ENCODE data around the gene LRP6.
"Not testable (repeated sequence)": the region's sequence is repeated elsewhere in the genome, so short reads cannot be mapped to it uniquely, and the experiment has no call there.

The LRP6 gene

GRCh38 chr12:12265571-12266388 is 1.1 kb downstream of the LRP6 start:
- no peak for DNase-seq (ENCODE audit: low spot score)

- DNase-seq (ENCODE audit: low spot score) = no peak
Measured at GRCh38 chr12:12265035-12265434, 1.8 kb downstream of the LRP6 start.

GRCh38 chr12:12263909-12264308 is 2.9 kb downstream of the LRP6 start:
- no peak for DNase-seq (ENCODE audit: low spot score)

DNA sequence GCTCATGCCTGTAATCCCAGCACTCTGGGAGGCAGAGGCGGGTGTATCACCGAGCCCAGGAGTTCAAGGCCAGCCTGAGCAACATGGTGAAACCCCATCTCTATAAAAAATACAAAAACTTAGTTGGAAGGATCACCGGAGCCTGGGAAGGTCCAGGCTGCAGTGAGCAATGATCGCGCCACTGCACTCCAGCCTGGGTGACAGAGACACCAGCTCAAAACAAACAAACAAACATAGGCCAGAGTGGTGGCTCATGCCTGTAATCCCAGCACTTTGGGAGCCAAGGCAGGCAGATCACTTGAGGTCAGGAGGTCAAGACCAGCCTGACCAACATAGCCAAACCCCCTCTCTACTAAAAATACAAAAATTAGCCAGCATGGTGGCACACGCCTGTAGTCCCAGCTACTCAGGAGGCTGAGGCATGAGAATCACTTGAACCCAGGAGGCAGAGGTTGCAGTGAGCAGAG is 10.5 kb downstream of the LRP6 start:
- not testable (repeated sequence) for DNase-seq (ENCODE audit: low spot score)

DNA sequence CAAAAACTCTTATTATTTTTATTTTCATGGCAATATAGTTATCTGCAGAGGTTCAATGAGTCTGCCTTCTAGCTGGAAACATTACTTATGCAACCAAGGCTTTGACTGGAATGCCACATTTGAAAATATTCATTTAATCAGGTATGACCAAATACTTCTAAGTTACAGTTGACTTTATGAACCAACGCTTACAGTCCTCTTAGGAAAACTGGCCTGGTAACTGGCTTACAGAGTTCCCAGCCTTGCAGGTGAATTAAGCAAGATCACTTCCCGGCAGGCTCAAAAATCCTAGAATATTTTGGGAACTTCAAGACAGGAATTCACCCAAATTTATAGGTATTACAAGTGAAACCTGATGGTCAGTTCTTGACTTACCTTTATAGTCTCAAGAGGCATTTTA is 12.3 kb downstream of the LRP6 start:
- no peak for DNase-seq (ENCODE audit: low spot score)

GRCh38 chr12:12249216-12250050 is 17.4 kb downstream of the LRP6 start:
- no peak for DNase-seq (ENCODE audit: low spot score)

GRCh38 chr12:12247584-12247983 is 19.3 kb downstream of the LRP6 start:
- DNase-seq (ENCODE audit: low spot score) = no peak

DNA sequence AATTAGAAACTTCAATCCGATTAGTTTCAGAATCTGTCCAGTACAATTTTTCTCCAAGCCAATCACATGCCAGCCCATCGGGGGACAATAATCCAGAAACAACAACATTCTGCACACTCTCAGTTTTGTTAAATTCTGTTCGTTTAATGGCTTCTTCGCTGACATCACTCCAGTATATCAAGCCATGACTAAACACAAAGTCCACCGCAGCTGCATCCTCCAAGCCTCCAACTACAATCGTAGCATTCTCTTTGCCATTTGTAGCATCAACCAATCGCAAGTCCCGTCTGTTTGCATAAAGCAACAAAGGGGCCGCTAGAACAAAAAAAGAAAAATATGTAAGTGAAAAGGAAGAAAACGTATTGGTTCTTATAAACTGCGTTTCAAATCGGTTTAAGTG is 22.5 kb downstream of the LRP6 start:
- no peak for DNase-seq (ENCODE audit: low spot score)

- DNase-seq (ENCODE audit: low spot score) = no peak
Measured at GRCh38 chr12:12240662-12241340, 26.0 kb downstream of the LRP6 start.

GRCh38 chr12:12239127-12239526 is 27.7 kb downstream of the LRP6 start:
- DNase-seq (ENCODE audit: low spot score) = no peak

GRCh38 chr12:12238605-12239004 is 28.2 kb downstream of the LRP6 start:
- DNase-seq (ENCODE audit: low spot score) = no peak

GRCh38 chr12:12236896-12237295 is 29.9 kb downstream of the LRP6 start:
- DNase-seq (ENCODE audit: low spot score) = no peak

- DNase-seq (ENCODE audit: low spot score) = no peak
Measured at GRCh38 chr12:12230275-12230674, 36.6 kb downstream of the LRP6 start.

DNA sequence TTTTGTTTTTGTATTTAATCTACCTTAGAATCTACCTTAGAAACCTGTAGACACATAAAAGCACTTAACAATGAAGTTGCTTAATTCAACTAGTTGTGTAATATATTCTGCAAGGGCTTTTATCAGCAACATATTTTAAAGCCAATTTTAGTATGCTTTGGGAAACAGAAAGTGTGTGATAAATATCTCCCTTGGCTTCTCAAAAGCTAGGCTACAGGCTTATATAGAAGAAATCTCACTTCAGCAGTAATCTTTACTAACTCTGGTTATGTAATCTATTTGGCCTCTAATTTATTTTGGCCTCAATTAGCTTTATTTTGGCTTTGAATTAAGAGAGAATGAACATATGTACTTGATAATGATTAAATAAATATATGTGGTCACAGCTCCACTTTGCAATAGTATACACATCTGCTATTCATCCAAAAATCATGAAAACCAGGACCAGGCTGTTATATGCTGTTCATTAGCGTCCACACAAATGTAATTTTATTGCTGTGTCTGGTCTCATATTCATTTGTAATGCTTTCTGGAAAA is 37.2 kb downstream of the LRP6 start:
- no peak for DNase-seq (ENCODE audit: low spot score)

- peak; percentile 56 for DNase-seq (ENCODE audit: low spot score)
Measured at GRCh38 chr12:12228402-12228801, 38.4 kb downstream of the LRP6 start.

DNA sequence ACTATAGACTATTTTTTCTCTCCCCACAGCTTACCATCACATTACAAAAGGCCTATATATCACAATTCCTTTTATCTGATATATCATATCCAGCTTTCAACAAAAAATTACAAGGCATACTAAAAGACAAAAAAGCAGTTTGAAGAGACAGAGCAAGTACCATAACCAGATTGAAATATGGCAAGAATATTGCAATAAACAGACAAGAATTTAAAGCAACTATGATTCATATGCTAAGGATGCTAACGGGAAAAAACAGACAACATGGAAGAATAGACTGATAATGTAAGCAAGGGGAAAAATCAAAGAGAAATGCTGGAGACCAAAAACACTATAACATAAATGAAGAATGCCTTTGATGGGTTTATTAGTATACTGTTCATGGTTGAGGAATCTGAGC is 40.7 kb downstream of the LRP6 start:
- DNase-seq (ENCODE audit: low spot score) = no peak

DNA sequence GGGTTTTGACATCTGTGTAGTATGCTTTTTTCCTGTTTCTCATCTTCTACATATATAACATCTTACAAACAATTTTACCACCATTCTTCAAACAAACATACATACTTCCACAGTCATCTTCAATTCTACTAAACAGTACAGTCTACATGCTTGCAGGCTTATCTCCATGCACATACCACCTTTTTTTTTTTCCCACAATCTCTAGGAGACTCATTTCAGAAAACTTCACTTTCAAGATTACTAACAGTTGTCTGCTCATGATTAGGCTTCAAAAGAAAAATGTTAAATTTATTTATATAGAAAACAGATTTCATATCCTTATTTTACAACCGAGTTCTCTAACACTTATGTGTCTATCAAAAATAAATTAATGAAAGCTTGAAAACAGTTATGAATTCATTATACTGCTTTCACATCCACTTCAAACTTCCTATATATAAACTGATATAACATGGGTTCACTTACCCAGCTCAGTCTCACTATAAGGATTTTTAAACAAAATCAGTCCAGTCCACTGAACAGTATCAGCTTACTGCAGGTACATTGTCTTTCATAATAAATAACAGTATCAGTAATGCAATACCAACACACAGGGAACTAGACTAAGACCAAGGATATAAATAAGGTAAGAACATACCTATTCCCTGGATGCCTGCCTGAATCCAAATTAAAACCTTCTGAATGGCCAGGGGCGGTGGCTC is 42.5 kb downstream of the LRP6 start:
- DNase-seq (ENCODE audit: low spot score) = no peak

DNA sequence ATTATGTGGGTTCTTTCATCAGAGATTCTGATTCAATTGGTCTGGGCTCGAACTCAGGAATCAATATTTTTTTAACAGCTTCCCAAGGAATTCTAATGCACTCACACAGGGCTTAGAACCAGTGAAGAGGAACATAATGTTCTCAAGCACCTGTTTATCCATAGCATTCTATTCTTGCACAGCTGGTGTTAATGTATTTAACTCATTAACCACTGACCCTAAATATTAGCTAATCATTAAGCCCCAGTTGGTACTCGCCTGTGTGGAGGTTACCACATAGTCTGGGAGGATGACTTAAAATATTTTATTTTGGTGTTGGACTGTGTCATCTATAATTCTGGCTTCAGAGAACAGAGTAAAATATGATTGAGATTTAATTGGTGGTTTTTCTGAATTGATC is 45.3 kb downstream of the LRP6 start:
- no peak for DNase-seq (ENCODE audit: low spot score)

DNA sequence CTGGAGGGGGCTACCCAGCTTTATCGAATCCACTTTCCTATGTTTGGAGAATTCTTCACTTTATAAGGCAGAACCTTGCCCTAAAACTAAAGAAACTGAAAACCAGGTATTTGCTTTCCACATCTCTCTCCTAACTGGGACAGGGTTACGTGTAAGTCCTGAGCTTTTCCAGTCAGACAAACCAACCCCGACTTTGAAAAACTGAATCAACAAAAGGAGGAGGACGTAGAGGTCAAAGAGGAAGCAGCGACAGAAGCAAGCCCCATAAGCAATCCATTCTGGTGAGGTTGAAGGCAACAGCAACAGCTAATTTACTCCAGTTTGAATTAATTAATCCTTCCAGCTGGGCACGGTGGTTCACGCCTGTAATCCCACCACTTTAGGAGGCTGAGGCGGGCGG is 47.2 kb downstream of the LRP6 start:
- no peak for DNase-seq (ENCODE audit: low spot score)

GRCh38 chr12:12217018-12217359 is 49.9 kb downstream of the LRP6 start:
- no peak for DNase-seq (ENCODE audit: low spot score)

- DNase-seq (ENCODE audit: low spot score) = no peak
Measured at GRCh38 chr12:12216349-12217017, 50.4 kb downstream of the LRP6 start.

Measured in ecto neural progenitor cell (in vitro differentiated cells).